ENCODE results near the gene C2orf42. TPM values are rescaled to one million over a fixed set of nuclear protein-coding genes. Genes with fewer than 3 reads are reported as not detected.
"Not testable (repeated sequence)": the region's sequence is repeated elsewhere in the genome, so short reads cannot be mapped to it uniquely, and the experiment has no call there.

Gene C2orf42
- polyA plus RNA-seq, 5 donors: 14.0 to 16.7 (median 14.8) TPM

- DNase-seq: no peak
Observed at GRCh38 chr2:70133127-70133452, 57.7 kb downstream of the C2orf42 start.

GRCh38 chr2:70132244-70133126, 58.3 kb downstream of the C2orf42 start:
- DNase-seq: peak; percentile 51 to 57

- not testable (repeated sequence) for DNase-seq
Observed at GRCh38 chr2:70131344-70132143, 59.3 kb downstream of the C2orf42 start.

- DNase-seq: no peak
Observed at GRCh38 chr2:70128005-70128404, 62.8 kb downstream of the C2orf42 start.

GRCh38 chr2:70126413-70126812, 64.4 kb downstream of the C2orf42 start:
- DNase-seq: no peak

GRCh38 chr2:70125498-70125898, 65.3 kb downstream of the C2orf42 start:
- no peak for DNase-seq

GRCh38 chr2:70124983-70125480, 65.8 kb downstream of the C2orf42 start:
- peak; percentile 74 to 81 for DNase-seq

GRCh38 chr2:70123829-70124116, 67.0 kb downstream of the C2orf42 start:
- DNase-seq: no peak

- DNase-seq: peak in 1 of 2 donors; percentile 64
Observed at GRCh38 chr2:70123051-70123828, 67.6 kb downstream of the C2orf42 start.

GRCh38 chr2:70122470-70122869, 68.3 kb downstream of the C2orf42 start:
- no peak for DNase-seq

- no peak for DNase-seq
Observed at GRCh38 chr2:70121627-70122372, 69.0 kb downstream of the C2orf42 start.

- DNase-seq: no peak
Observed at GRCh38 chr2:70118798-70119454, 71.9 kb downstream of the C2orf42 start.

GRCh38 chr2:70116936-70117552, 73.8 kb downstream of the C2orf42 start:
- DNase-seq: no peak

GRCh38 chr2:70115646-70116442, 75.0 kb downstream of the C2orf42 start:
- DNase-seq: no peak

- no peak for DNase-seq
Observed at GRCh38 chr2:70113359-70114070, 77.3 kb downstream of the C2orf42 start.

- no peak for DNase-seq
Observed at GRCh38 chr2:70111752-70112591, 78.8 kb downstream of the C2orf42 start.

GRCh38 chr2:70110397-70110796, 80.4 kb downstream of the C2orf42 start:
- not testable (repeated sequence) for DNase-seq

- DNase-seq: not testable (repeated sequence)
Observed at GRCh38 chr2:70106138-70106537, 84.7 kb downstream of the C2orf42 start.

All from right lung (tissue), 5 donors.